VCaP (cell line): ENCODE data around the gene TNMD.
"Not testable (repeated sequence)": the region's sequence is repeated elsewhere in the genome, so short reads cannot be mapped to it uniquely, and the experiment has no call there.

ENCODE experiments used
- H3K27ac ChIP-seq: fragments of 450-650 bp; 2 replicates; pipeline ENCODE4 v1.5.1; 2017
- CTCF ChIP-seq: fragments of 450-650 bp; conservative IDR thresholded peaks from 2 replicates; pipeline ENCODE4 v1.5.1; 2017; ENCODE audit warnings: mild to moderate bottlenecking, moderate library complexity

The TNMD gene

DNA sequence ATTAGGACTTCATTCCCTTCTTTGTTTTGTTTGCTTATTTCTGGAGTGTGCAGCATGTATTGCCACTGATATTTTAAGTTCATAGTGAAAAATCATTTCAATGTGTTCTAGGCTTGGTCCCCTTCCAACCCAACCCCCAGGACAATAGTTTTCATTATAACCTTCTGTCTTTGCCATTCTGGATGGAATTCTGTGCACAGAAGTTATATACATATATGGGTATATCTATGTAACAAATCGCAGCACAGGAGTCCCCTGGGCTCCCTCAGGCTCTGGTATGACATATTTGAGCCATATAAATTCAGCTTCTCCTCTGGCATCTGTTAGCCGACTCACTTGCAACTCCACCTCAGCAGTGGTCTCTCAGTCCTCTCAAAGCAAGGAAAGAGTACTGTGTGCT lies at the start of gene TNMD:
TSS of gene TNMD (plus strand) at position 326 of the 400 bp plus-strand sequence. CDS start 83 bp downstream, outside the sequence.
- no peak within 1 kb of the TSS for H3K27ac ChIP-seq
- TF ChIP-seq CTCF = no peak

- not testable (repeated sequence) for H3K27ac ChIP-seq
These were observed 19.2 kb upstream of the TNMD start for GRCh38 chrX:100565534-100565933.

DNA sequence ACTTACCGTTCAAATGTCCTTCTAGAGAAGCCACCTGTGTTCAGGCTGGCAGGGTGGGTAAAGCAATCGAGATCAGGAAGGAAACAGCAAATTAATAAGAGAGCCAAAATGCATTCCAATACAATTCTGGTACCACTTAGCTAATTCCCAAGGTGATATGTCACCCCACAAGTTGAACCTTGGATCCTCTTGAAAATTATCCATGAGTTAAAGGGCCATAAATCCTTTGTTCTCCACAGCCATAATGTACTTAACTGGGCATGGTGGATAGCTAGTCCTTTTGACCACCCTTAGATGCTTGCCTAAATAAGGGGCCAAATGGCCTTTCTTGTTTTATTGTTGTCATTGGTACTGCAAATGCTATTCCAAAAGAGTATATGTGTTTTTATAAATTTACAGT lies 2.0 kb downstream of the TNMD start:
- TF ChIP-seq CTCF = no peak
- H3K27ac ChIP-seq = no peak overlapping the region

DNA sequence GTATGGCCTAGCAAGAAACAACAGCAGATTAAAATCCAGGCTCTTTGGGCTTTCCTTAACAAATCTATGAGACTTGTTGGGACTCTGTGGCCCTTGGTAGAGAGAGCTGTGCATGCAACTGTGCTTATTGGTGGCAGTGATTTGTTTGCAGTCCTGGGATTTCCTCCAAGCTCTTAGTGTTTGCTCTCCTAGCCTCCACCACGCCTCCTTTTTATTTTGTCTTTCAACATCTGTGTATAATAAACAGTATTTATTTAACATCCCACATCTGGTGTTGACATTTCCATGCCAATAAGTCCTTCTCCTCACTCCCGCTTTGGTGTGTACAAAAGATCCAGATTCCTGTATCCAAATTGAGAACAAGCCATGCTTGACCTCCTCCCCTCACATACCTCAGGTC lies 3.1 kb downstream of the TNMD start:
- H3K27ac ChIP-seq = no peak overlapping the region
- TF ChIP-seq CTCF = no peak

- no peak overlapping the region for H3K27ac ChIP-seq
- TF ChIP-seq CTCF = no peak
These were observed 6.7 kb downstream of the TNMD start for GRCh38 chrX:100591256-100592051.

GRCh38 chrX:100593126-100593525 lies 8.4 kb downstream of the TNMD start:
- no peak overlapping the region for H3K27ac ChIP-seq
- no peak for TF ChIP-seq CTCF

- H3K27ac ChIP-seq = no peak overlapping the region
- no peak for TF ChIP-seq CTCF
These were observed 8.8 kb downstream of the TNMD start for GRCh38 chrX:100593581-100593980.

GRCh38 chrX:100596601-100597000 lies 11.9 kb downstream of the TNMD start:
- no peak overlapping the region for H3K27ac ChIP-seq
- TF ChIP-seq CTCF = no peak
